NCI-H748 treated with DMSO at 0.1 percent for 48 hours (cell line): ENCODE data around the gene TXNDC11.
"Not testable (repeated sequence)": the region's sequence is repeated elsewhere in the genome, so short reads cannot be mapped to it uniquely, and the experiment has no call there.

Source experiments
- DNase-seq: peaks from one replicate; lab custom pipeline; 2025; lab: John Stamatoyannopoulos, UW

The TXNDC11 gene

GRCh38 chr16:11742536-11743307, at the start of gene TXNDC11:
TSS of gene TXNDC11 (minus strand) at chr16:11742857. CDS start at chr16:11742730, 127 bp downstream.
- DNase-seq, result peak; percentile 74

- DNase-seq, result no peak
These were observed 48.6 kb upstream of the TXNDC11 start for GRCh38 chr16:11791144-11791828.

- DNase-seq, result no peak
These were observed 46.3 kb upstream of the TXNDC11 start for GRCh38 chr16:11788914-11789313.

GRCh38 chr16:11784980-11785599, 42.4 kb upstream of the TXNDC11 start:
- not testable (repeated sequence) for DNase-seq

- not testable (repeated sequence) for DNase-seq
These were observed 41.7 kb upstream of the TXNDC11 start for GRCh38 chr16:11784381-11784780.

GRCh38 chr16:11784038-11784369, 41.3 kb upstream of the TXNDC11 start:
- no peak for DNase-seq

- DNase-seq, result no peak
These were observed 40.8 kb upstream of the TXNDC11 start for GRCh38 chr16:11783319-11784037.

GRCh38 chr16:11781773-11782172, 39.1 kb upstream of the TXNDC11 start:
- DNase-seq, result no peak

- no peak for DNase-seq
These were observed 38.5 kb upstream of the TXNDC11 start for GRCh38 chr16:11780991-11781680.

- DNase-seq, result no peak
These were observed 36.4 kb upstream of the TXNDC11 start for GRCh38 chr16:11779074-11779473.

- DNase-seq, result no peak
These were observed 31.5 kb upstream of the TXNDC11 start for GRCh38 chr16:11774065-11774626.

- no peak for DNase-seq
These were observed 26.2 kb upstream of the TXNDC11 start for GRCh38 chr16:11768849-11769248.

- DNase-seq, result no peak
These were observed 19.8 kb upstream of the TXNDC11 start for GRCh38 chr16:11762431-11762830.

GRCh38 chr16:11759997-11760396, 17.3 kb upstream of the TXNDC11 start:
- DNase-seq, result no peak

- no peak for DNase-seq
These were observed 16.6 kb upstream of the TXNDC11 start for GRCh38 chr16:11759163-11759834.

GRCh38 chr16:11757671-11758545, 15.3 kb upstream of the TXNDC11 start:
- no peak for DNase-seq

GRCh38 chr16:11756248-11756647, 13.6 kb upstream of the TXNDC11 start:
- DNase-seq, result no peak

GRCh38 chr16:11755022-11755760, 12.5 kb upstream of the TXNDC11 start:
- DNase-seq, result no peak

- DNase-seq, result no peak
These were observed 10.2 kb upstream of the TXNDC11 start for GRCh38 chr16:11752856-11753255.
